ENCODE data around the gene HILPDA.
A peak's percentile ranks its signal among the peaks of the same experiment; 100 is the strongest.
"Not testable (repeated sequence)": the region's sequence is repeated elsewhere in the genome, so short reads cannot be mapped to it uniquely, and the experiment has no call there.

HILPDA gene

DNA sequence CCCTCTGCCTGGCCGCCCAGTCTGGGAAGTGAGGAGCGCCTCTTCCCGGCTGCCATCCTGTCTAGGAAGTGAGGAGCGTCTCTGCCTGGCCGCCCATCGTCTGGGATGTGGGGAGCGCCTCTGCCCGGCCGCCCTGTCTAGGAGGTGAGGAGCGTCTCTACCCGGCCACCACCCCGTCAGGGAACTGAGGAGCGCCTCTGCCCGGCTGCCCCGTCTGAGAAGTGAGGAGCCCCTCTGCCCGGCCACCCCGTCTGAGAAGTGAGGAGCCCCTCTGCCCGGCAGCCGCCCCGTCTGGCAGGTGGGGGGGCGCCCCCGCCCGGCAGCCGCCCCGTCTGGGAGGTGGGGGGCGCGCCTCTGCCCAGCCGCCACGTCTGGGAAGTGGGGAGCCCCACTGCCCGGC is 7.7 kb downstream of the HILPDA start:
- not testable (repeated sequence) for DNase-seq (ENCODE audit: low spot score)

DNA sequence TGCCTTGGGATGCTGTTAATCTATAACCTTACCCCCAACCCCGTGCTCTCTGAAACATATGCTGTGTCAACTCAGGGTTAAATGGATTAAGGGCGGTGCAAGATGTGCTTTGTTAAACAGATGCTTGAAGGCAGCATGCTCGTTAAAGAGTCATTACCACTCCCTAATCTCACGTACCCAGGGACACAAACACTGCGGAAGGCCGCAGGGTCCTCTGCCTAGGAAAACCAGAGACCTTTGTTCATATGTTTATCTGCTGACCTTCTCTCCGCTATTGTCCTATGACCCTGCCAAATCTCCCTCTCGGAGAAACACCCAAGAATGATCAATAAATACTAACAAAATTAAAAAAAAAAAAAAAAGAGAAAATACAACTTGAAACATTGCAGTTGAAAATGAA is 8.3 kb downstream of the HILPDA start:
- DNase-seq (ENCODE audit: low spot score): not testable (repeated sequence)

DNA sequence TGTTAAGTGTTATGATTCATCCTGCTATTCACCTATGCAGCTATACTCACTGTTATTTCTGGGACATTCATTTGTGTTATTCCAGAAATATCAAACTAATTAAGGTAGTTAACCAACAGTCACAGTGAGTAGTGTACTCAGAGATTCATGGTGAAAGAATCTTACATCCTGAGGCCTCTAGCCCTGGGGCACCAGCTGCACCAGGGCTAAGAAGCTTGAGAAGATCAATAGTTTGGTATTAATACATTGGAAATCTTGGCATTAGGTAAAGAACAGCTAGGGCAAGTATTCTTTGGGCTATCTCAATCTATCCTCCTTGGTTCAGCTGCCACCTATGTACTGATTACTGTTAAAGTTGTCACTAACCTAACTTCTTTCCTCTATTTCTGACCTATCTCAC is 11.2 kb downstream of the HILPDA start:
- not testable (repeated sequence) for DNase-seq (ENCODE audit: low spot score)

DNA sequence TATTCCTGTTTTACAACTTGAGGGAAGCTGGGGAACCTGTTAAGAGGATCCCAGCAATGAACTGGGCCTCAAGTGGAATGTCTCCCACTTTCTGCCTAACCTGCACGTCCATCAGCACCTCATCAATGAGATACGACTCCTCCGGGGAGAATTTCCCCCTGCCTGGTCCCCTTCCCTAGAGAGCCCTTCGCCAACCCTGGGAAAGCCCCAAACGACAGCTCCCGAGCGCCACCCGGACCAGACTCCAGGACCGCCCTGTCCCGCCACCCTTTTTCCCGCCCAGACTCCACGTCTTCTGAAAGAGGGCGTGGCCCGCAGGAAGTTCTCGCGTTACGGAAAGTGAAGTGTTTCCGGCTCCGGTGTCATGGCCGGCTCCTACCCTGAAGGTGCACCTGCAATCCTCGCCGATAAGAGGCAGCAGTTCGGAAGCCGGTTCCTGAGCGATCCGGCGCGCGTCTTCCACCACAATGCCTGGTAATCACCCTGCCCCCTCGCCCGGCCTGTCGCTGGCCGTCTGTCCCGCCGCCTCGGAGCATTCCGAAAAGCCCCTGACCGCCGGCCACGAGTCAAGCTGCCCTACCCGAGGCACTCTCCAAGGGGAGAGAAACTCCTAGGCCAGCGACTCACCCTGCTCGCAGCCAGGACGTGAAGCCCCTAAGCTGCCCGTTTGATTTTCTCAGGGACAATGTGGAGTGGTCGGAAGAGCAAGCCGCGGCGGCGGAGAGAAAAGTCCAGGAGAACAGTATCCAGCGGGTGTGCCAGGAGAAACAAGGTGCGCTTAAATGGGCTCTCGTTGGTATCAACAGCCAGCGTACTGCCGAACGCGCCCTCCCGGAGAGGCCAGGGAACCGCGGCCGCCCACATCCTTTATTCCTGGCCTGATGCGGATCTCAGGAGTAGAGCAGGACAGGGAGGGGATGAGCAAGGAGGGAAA is 21.0 kb downstream of the HILPDA start, which contains the start of gene METTL2B:
Gene METTL2B, plus strand, starts transcription at position 347 of the 934 bp plus-strand sequence. Its CDS starts 18 bp downstream, at position 365.
- DNase-seq (ENCODE audit: low spot score): peak; percentile 65

DNA sequence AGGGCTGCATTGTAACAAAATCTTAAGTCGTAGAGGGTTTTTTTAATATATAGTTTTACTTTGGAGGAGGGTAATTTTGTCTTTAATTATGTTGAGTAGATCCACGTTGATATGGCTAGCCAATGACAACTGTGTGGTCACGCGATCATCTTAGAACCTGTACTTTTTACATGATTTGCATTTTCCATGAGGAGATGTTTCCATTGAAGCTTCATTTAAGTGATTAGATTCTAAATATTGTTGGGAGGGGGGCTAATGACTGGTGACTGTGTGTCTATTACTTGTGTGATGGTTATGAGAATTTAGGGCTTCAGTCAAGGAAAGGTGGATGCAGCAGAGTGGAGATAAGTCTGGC is 21.6 kb downstream of the HILPDA start:
- not testable (repeated sequence) for DNase-seq (ENCODE audit: low spot score)

DNA sequence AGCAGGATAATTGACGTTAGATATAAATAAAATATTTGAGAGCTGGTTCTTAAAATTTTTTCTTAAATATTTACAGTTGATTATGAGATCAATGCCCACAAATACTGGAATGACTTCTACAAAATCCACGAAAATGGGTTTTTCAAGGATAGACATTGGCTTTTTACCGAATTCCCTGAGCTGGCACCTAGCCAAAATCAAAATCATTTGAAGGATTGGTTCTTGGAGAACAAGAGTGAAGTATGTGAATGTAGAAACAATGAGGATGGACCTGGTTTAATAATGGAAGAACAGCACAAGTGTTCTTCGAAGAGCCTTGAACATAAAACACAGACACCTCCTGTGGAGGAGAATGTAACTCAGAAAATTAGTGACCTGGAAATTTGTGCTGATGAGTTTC is 23.4 kb downstream of the HILPDA start:
- not testable (repeated sequence) for DNase-seq (ENCODE audit: low spot score)

DNA sequence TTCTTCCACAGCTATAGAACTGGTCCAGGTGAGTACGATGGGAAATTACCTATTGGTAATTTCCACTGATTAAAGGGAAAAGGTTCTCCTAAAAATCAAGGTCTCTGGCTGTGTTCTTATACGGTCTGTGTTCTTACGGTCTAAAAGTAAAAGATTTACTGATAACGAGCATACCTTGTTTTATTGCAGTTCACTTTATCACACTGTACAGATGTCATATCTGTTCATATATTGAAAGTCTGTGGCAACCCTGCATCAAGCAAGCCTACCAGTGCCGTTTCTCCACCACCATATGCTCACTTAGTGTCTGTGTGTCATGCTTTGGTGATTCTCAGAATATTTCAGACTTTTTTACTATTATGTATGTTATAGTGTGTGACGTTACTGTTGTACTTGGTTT is 32.5 kb downstream of the HILPDA start:
- DNase-seq (ENCODE audit: low spot score): not testable (repeated sequence)

DNA sequence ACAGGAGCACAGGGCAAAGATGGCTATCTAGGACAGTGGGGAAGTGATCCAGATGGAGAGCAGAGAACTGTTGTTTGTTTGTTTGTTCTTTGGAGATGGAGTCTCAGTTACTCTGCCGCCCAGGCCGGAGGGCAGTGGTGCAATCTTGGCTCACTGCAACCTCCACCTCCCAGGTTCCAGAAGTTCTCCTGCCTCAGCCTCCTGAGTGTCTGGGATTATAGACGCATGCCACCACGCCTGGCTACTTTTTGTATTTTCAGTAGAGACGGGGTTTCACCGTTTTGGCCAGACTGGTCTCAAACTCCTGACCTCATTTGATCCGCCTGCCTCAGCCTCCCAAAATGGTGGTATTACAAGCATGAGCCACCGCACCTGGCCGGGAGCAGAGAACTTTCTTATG is 41.7 kb downstream of the HILPDA start:
- no peak for DNase-seq (ENCODE audit: low spot score)

DNA sequence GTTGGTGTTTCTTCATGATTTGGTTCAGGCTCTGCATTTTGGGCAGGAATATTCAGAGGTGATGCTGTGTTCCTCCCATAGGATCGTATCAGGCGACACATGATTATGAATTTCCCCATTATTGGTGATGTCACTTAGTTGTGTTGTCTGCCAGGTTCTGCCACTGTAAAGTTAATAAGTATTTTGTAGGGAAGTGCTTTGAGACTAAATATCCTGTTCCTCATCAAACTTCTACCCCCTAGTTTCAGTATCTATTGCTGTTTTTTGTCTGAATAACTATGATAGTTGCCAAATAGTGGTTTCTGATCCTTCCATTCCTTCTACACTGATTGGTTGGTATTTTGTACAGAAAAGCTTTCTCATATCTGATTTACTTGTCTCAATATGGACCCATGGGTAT is 49.7 kb downstream of the HILPDA start:
- not testable (repeated sequence) for DNase-seq (ENCODE audit: low spot score)

DNA sequence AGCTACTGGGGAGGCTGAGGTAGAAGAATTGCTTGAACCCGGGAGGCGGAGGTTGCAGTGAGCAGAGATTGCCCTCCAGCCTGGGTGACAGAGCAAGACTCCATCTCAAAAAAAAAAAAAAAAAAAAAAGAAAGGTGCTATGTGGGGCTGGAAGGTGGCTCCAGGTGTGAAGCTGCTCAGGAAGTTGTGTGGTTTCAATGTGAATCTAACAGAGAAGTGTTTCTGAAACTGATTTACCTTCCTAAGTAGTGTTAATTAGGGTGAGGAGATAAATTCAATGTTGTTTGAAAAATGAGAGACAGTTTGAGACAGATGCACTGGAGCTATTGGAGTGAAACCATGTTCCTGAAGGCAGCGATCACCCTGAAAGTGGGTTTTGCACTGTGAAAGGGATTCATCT is 51.1 kb downstream of the HILPDA start:
- DNase-seq (ENCODE audit: low spot score): not testable (repeated sequence)

DNA sequence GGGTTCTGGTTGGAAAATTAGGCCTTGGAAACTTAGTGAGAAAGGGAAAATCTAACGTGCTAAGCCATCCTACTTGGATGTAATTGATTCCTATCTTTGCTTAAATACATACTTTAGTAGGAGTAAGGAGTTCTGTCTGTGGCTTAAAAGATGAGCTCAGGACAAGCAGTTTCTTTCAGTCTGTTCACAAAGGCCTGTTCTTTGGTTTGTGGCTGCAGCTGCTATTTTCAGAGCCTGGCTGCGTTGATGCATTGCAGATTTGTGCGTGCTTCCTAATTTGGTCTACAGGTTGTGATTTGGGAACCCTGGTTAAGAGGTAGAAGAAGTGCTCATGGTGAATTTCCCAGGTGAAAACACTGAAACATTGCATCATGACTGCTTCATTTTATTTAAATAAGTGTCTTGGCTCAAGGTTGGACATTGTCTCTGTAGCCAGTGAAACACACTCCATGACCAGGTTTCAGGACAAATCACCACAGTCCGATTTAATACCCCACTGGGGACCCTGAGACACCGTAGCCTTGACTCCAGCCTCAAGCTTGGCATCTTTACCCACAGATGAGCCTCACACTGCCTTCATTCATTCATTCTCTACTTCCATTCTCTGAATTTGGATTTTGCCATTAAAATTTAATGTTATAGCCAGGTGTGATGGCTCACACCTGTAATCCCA is 51.8 kb downstream of the HILPDA start:
- not testable (repeated sequence) for DNase-seq (ENCODE audit: low spot score)

All from HuH-7.5 (cell line).